ENCODE data around the gene HINT3.

DNA sequence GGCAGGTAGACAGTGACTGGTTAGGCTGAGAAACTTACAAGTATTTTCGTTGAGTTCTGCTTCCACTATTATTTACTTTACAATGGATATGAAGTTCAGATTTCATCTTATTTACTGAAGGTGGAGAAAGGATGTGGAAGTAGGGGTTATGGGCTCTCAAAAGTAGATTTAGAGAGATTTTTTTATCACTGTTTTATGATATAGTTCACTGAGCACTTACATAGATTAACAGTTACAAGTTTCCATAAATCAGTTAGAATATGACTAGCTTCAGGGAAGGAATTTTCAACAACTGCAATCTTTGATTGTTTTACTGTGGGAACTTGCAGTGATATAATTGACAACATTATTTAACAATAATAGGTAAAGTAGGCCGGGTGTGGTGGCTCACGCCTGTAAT is 22.5 kb downstream of the HINT3 start:
- TF ChIP-seq POLR2AphosphoS5 (IDR thresholded peaks at IDR 0.05; ENCODE audit: insufficient read depth, low read depth, low read length) (no peak), POLR2A (IDR thresholded peaks at IDR 0.05; ENCODE audit: low read depth, low read length) (no peak)
- TF ChIP-seq, protein P1, sequence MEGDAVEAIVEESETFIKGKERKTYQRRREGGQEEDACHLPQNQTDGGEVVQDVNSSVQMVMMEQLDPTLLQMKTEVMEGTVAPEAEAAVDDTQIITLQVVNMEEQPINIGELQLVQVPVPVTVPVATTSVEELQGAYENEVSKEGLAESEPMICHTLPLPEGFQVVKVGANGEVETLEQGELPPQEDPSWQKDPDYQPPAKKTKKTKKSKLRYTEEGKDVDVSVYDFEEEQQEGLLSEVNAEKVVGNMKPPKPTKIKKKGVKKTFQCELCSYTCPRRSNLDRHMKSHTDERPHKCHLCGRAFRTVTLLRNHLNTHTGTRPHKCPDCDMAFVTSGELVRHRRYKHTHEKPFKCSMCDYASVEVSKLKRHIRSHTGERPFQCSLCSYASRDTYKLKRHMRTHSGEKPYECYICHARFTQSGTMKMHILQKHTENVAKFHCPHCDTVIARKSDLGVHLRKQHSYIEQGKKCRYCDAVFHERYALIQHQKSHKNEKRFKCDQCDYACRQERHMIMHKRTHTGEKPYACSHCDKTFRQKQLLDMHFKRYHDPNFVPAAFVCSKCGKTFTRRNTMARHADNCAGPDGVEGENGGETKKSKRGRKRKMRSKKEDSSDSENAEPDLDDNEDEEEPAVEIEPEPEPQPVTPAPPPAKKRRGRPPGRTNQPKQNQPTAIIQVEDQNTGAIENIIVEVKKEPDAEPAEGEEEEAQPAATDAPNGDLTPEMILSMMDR (IDR thresholded peaks at IDR 0.05; ENCODE audit: extremely low read depth in 1 of 2, insufficient read depth in 1 of 2, low read depth in 1 of 2, low read length in 2 of 2): no peak

Measured in endothelial cell of umbilical vein (primary cell).